Breast epithelium (tissue), 3 donors: ENCODE measurements around the gene CRTC1.

Experiments
- CTCF ChIP-seq, 3 donors: fragments of 450-650 bp; IDR thresholded peaks; one replicate each; pipeline ENCODE4 v1.5.1; 2016 to 2017; ENCODE audit warnings: antibody characterized with exemption in 3 of 3, mild to moderate bottlenecking in 3 of 3, moderate library complexity in 3 of 3
- POLR2A ChIP-seq: fragments of 450-650 bp; IDR thresholded peaks from one replicate; pipeline ENCODE4 v1.6.1; 2016; ENCODE audit warnings: antibody characterized with exemption, mild to moderate bottlenecking, moderate library complexity
- POLR2AphosphoS5 ChIP-seq, 3 donors: sonication (generic); formaldehyde crosslinking; IDR thresholded peaks; one replicate each; pipeline ENCODE4 v1.6.1; 2017; ENCODE audit warnings: antibody characterized with exemption in 3 of 3

GRCh38 chr19:18791315-18791678 is 107.8 kb downstream of the CRTC1 start:
- TF ChIP-seq CTCF (IDR thresholded peaks at IDR 0.05) (no peak), POLR2AphosphoS5 (IDR thresholded peaks at IDR 0.05) (no peak), POLR2A (no peak)
